GM12878 (cell line): Measurements from ENCODE around the gene ERP27. TPM values are rescaled to one million over a fixed set of nuclear protein-coding genes. Genes with fewer than 3 reads are reported as not detected.

Source experiments
- ATAC-seq: fragments of 200-7000 bp; cut with Tn5 transposase; 3 replicates; pipeline ENCODE4 v1.9.1; 2020; ENCODE audit warnings: mild to moderate bottlenecking, moderate library complexity
- BruUV-seq: library from RNA; stranded (reverse); fragments of 400-500 nt; replicated peaks from 2 replicates; lab custom pipeline; 2021; lab: Mats Ljungman, UMichigan
- CTCF ChIA-PET: fragments of 300-600 bp; sonication (Branson Sonifier 250); formaldehyde crosslinking; extraction: SDS; loops from one replicate; lab custom pipeline; 2021; ENCODE audit warnings: inconsistent platforms; lab: Yijun Ruan, JAX
- POLR2A ChIA-PET: fragments of 350-600 bp; formaldehyde crosslinking; extraction: SDS; loops from one replicate; lab custom pipeline; 2021; ENCODE audit warnings: inconsistent platforms; lab: Charles Lee
- RAD21 ChIA-PET: fragments of 300-600 bp; sonication (Branson Sonifier 250); formaldehyde crosslinking; loops from one replicate; lab custom pipeline; 2023; ENCODE audit warnings: antibody characterized with exemption; ENCODE audit not compliant: unreplicated experiment; lab: Charles Lee
- SMC1A ChIA-PET: fragments of 300-600 bp; sonication (Branson Sonifier 250); formaldehyde crosslinking; loops from one replicate; lab custom pipeline; 2023; ENCODE audit not compliant: unreplicated experiment, uncharacterized antibody; lab: Charles Lee
- DNase-seq: peaks from one replicate; pipeline ENCODE4 v3.0.0-alpha.2; 2011; ENCODE audit warnings: low read depth, low spot score
- FAIRE-seq: peaks from 3 replicates; lab custom pipeline; 2011; peaks lifted over from hg19 to GRCh38; lab: Jason Lieb, UNC
- H2AFZ ChIP-seq: 2 replicates; pipeline ENCODE4 v1.6.0; 2011; ENCODE audit warnings: low read depth, low read length, control low read depth; ENCODE audit not compliant: control insufficient read depth
- H3K27ac ChIP-seq: 2 replicates; pipeline ENCODE4 v1.5.1; 2011; ENCODE audit warnings: control low read depth; ENCODE audit not compliant: control insufficient read depth, insufficient read depth
- H3K27me3 ChIP-seq, 2 experiments: replicated peaks in 1 of 2; 2 replicates each; pipeline versions ENCODE4 v1.6.0 to v1.6.1; 2011; ENCODE audit warnings: low read length in 1 of 2; ENCODE audit not compliant: control insufficient read depth in 2 of 2, insufficient read depth in 2 of 2
- H3K36me3 ChIP-seq, 2 experiments: 2 replicates each; pipeline ENCODE4 v1.5.1; 2011; ENCODE audit warnings: low read length in 1 of 2; ENCODE audit not compliant: control insufficient read depth in 2 of 2, insufficient read depth in 2 of 2
- H3K4me1 ChIP-seq: 2 replicates; pipeline ENCODE4 v1.6.1; 2011; ENCODE audit warnings: mild to moderate bottlenecking, low read length, moderate library complexity, mixed read lengths; ENCODE audit not compliant: control insufficient read depth, insufficient read depth
- H3K4me2 ChIP-seq: 2 replicates; pipeline ENCODE4 v1.6.0; 2011; ENCODE audit warnings: control low read depth; ENCODE audit not compliant: control insufficient read depth, insufficient read depth
- H3K4me3 ChIP-seq: fragments of 200-600 bp; sonication (generic); 2 replicates; pipeline ENCODE4 v1.5.1; 2016
- H3K79me2 ChIP-seq: 2 replicates; pipeline ENCODE4 v1.6.0; 2011; ENCODE audit warnings: low read length; ENCODE audit not compliant: control insufficient read depth, insufficient read depth
- H3K9ac ChIP-seq: 2 replicates; pipeline ENCODE4 v1.8.0; 2011; ENCODE audit warnings: low read length, control low read depth, mixed read lengths; ENCODE audit not compliant: control insufficient read depth, insufficient read depth
- H3K9me3 ChIP-seq: replicated peaks from 3 replicates; pipeline ENCODE4 v1.5.1; 2011; ENCODE audit warnings: mild to moderate bottlenecking, low read length; ENCODE audit not compliant: control insufficient read depth, insufficient read depth
- H4K20me1 ChIP-seq: 2 replicates; pipeline ENCODE4 v1.6.0; 2011; ENCODE audit not compliant: control insufficient read depth, insufficient read depth
- ASH2L ChIP-seq: fragments of 300-600, 200-600 bp; sonication (generic); IDR thresholded peaks from 2 replicates; pipeline ENCODE4 v1.6.1; 2017; ENCODE audit warnings: low read depth, mild to moderate bottlenecking, borderline replicate concordance
- CBX5 ChIP-seq: sonication (generic); IDR thresholded peaks from 2 replicates; pipeline ENCODE4 v1.6.1; 2016; ENCODE audit warnings: low read depth, moderate library complexity, mild to moderate bottlenecking, inconsistent platforms
- EED ChIP-seq: sonication (generic); IDR thresholded peaks from 2 replicates; pipeline ENCODE4 v1.6.1; 2016; ENCODE audit warnings: antibody characterized with exemption, low read depth
- MEF2B ChIP-seq: fragments of 450-650 bp; IDR thresholded peaks from 2 replicates; pipeline ENCODE4 v1.6.1; 2018; ENCODE audit warnings: mild to moderate bottlenecking, moderate library complexity; ENCODE audit not compliant: partially characterized antibody, poor library complexity, severe bottlenecking
- MYB ChIP-seq: fragments of 150-350 bp; IDR thresholded peaks from 2 replicates; pipeline ENCODE4 v1.6.1; 2014; ENCODE audit warnings: mild to moderate bottlenecking, low read depth, low read length, borderline replicate concordance
- NFYA ChIP-seq: IDR thresholded peaks from 2 replicates; pipeline ENCODE4 v1.6.1; 2011; ENCODE audit warnings: low read depth, mild to moderate bottlenecking, low read length, improper control_type of control experiment, borderline replicate concordance
- NR2C2 ChIP-seq: IDR thresholded peaks from 2 replicates; pipeline ENCODE4 v1.6.1; 2011; ENCODE audit warnings: borderline replicate concordance, low read depth; ENCODE audit not compliant: control insufficient read depth, insufficient read length
- RFX5 ChIP-seq: IDR thresholded peaks from 2 replicates; pipeline ENCODE4 v1.6.1; 2011; ENCODE audit warnings: low read depth, low read length, improper control_type of control experiment
- SIX5 ChIP-seq: IDR thresholded peaks from 2 replicates; pipeline ENCODE4 v1.6.1; 2011; ENCODE audit warnings: mild to moderate bottlenecking, low read depth, low read length, moderate library complexity; ENCODE audit not compliant: severe bottlenecking
- STAT3 ChIP-seq: IDR thresholded peaks from 2 replicates; pipeline ENCODE4 v1.6.1; 2011; ENCODE audit warnings: low read depth, low read length, improper control_type of control experiment
- TCF12 ChIP-seq: IDR thresholded peaks from 2 replicates; pipeline ENCODE4 v1.6.1; 2011; ENCODE audit warnings: low read depth, mild to moderate bottlenecking, low read length
- ZNF24 ChIP-seq: fragments of 450-650 bp; IDR thresholded peaks from 2 replicates; pipeline ENCODE4 v1.6.1; 2017; ENCODE audit warnings: antibody characterized with exemption, mild to moderate bottlenecking
- ZNF622 ChIP-seq: fragments of 450-650 bp; IDR thresholded peaks from 2 replicates; pipeline ENCODE4 v1.6.1; 2017; ENCODE audit warnings: mild to moderate bottlenecking, inconsistent platforms
- WGBS: methylation state at CpG from one replicate; pipeline ENCODE4 v1.1.6; 2016; ENCODE audit warnings: low lambda C conversion rate; ENCODE audit not compliant: insufficient replicate concordance, insufficient coverage; ENCODE audit errors: missing lambda C conversion rate; 5-methylcytosine and 5-hydroxymethylcytosine counted together
- in situ Hi-C: fragments of 300-500 bp; cut with MboI; formaldehyde crosslinking; loops from 9 replicates; pipeline ENCODE4 v1.14.3; 2018; ENCODE audit warnings: mixed read lengths
- intact Hi-C: fragments of 100-400 bp; cut with micrococcal nuclease; formaldehyde crosslinking; loops from one replicate; pipeline ENCODE4 v1.14.2; 2022; ENCODE audit not compliant: unreplicated experiment
- polyA plus RNA-seq, 11 experiments: library from polyadenylated mRNA; depleted of rRNA in 4 of 11; unstranded in 6 of 11; stranded (reverse) in 5 of 11; fragments of >200 nt; fragmentation: Nextera tagmentation in 4 of 11; fragmentation: Illumina TruSeq in 1 of 11; extraction: Ambion mirVana in 4 of 11; extraction: Trizol in 1 of 11; gene quantifications; 1 replicate in 1 of 11; 2 replicates in 10 of 11; pipeline versions ENCODE4 v1.2.1 to v1.2.3, GENCODE V29; 2011 to 2016; ENCODE audit warnings: inconsistent platforms in 2 of 11, missing spikeins in 2 of 11, low read depth in 1 of 11
- total RNA-seq, 4 experiments: library from RNA; depleted of rRNA in 3 of 4; stranded (reverse); fragments of >200 nt in 3 of 4; fragmentation: Illumina TruSeq in 1 of 4; extraction: Trizol in 1 of 4; gene quantifications; 2 replicates each; pipeline versions ENCODE4 v1.2.1 to v1.2.3, GENCODE V29; 2013 to 2021
- TF ChIP-seq, protein P1 (sequence below): fragments of 450-650 bp; IDR thresholded peaks from 2 replicates; pipeline ENCODE4 v1.6.1; 2017; ENCODE audit warnings: low read depth, mild to moderate bottlenecking, moderate library complexity
- TF ChIP-seq, protein P2 (sequence below): fragments of 450-650 bp; IDR thresholded peaks from 2 replicates; pipeline ENCODE4 v1.6.1; 2017; ENCODE audit warnings: borderline replicate concordance
- TF ChIP-seq, protein P3 (sequence below): IDR thresholded peaks from 2 replicates; pipeline ENCODE4 v1.6.1; 2011; ENCODE audit warnings: mild to moderate bottlenecking, low read depth, low read length, moderate library complexity; ENCODE audit not compliant: insufficient replicate concordance

ERP27 gene
- total and polyA plus RNA-seq, 10 of the 15 experiments (the other 5 are each of a cell fraction or from before 2014, with no cell fraction given) = 0.91 to 2.4 (median 1.4) TPM

- TF ChIP-seq ZNF24 = no peak
- TF ChIP-seq STAT3 = no peak
- no peak for TF ChIP-seq NR2C2
- TF ChIP-seq ZNF622 = no peak
- no peak for TF ChIP-seq EED
- TF ChIP-seq MEF2B = no peak
- no peak for TF ChIP-seq RFX5
- TF ChIP-seq CBX5 = no peak
- TF ChIP-seq, all 136 proteins: peak for 0
Measured at GRCh38 chr12:14886271-14886670, 52.1 kb downstream of the ERP27 start (continued).

GRCh38 chr12:14885718-14886221, 52.6 kb downstream of the ERP27 start, which contains the start of gene MGP:
MGP (minus strand) TSS chr12:14885854; CDS start chr12:14885791, 63 bp downstream.
- TF ChIP-seq, protein P1, sequence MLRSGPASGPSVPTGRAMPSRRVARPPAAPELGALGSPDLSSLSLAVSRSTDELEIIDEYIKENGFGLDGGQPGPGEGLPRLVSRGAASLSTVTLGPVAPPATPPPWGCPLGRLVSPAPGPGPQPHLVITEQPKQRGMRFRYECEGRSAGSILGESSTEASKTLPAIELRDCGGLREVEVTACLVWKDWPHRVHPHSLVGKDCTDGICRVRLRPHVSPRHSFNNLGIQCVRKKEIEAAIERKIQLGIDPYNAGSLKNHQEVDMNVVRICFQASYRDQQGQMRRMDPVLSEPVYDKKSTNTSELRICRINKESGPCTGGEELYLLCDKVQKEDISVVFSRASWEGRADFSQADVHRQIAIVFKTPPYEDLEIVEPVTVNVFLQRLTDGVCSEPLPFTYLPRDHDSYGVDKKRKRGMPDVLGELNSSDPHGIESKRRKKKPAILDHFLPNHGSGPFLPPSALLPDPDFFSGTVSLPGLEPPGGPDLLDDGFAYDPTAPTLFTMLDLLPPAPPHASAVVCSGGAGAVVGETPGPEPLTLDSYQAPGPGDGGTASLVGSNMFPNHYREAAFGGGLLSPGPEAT = no peak
- TF ChIP-seq MYB (no peak), ASH2L (no peak), TCF12 (no peak), SIX5 (no peak), NFYA (no peak)
- TF ChIP-seq, protein P2, sequence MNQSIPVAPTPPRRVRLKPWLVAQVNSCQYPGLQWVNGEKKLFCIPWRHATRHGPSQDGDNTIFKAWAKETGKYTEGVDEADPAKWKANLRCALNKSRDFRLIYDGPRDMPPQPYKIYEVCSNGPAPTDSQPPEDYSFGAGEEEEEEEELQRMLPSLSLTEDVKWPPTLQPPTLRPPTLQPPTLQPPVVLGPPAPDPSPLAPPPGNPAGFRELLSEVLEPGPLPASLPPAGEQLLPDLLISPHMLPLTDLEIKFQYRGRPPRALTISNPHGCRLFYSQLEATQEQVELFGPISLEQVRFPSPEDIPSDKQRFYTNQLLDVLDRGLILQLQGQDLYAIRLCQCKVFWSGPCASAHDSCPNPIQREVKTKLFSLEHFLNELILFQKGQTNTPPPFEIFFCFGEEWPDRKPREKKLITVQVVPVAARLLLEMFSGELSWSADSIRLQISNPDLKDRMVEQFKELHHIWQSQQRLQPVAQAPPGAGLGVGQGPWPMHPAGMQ = no peak
- TF ChIP-seq, protein P3, sequence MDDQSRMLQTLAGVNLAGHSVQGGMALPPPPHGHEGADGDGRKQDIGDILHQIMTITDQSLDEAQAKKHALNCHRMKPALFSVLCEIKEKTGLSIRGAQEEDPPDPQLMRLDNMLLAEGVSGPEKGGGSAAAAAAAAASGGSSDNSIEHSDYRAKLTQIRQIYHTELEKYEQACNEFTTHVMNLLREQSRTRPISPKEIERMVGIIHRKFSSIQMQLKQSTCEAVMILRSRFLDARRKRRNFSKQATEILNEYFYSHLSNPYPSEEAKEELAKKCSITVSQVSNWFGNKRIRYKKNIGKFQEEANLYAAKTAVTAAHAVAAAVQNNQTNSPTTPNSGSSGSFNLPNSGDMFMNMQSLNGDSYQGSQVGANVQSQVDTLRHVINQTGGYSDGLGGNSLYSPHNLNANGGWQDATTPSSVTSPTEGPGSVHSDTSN = no peak
- TF ChIP-seq, all 136 proteins: peak for 0
- intact Hi-C loops (no loop called here), in situ Hi-C loops (no loop called here)
- Histone ChIP-seq H3K79me2 (no peaks in the 10 kb centered on the region), H3K4me3 (no peak within 1 kb of the TSS), H2AFZ (no peak within 1 kb of the TSS), H3K4me2 (peak within 1 kb of the TSS; percentile 55), H4K20me1 (no peaks in the 10 kb centered on the region), H3K4me1 (peaks cover 9% of the 10 kb centered on the region; the same call in 1 of the 2 replicates), H3K9me3 (no peaks in the 10 kb centered on the region), H3K27me3 (no peaks in the 10 kb centered on the region; a peak in 3 of 4 replicates), H3K36me3 (no peaks in the 10 kb centered on the region), H3K27ac (no peak within 1 kb of the TSS), H3K9ac (no peak within 1 kb of the TSS)
- BruUV-seq = no TSS peak
- FAIRE-seq (no peak), ATAC-seq (no peak), DNase-seq (no peak)
- ChIA-PET SMC1A (interaction anchor here (0.7 kb wide), 1 partner anchor 25 kb away, joined by 3 read pairs; no protein-coding TSS in a partner anchor), CTCF (no interaction called here), RAD21 (no interaction called here), POLR2A (no interaction called here)
- WGBS = 53% methylated on average over 6 of the region's 6 CpGs
